Measurements from ENCODE around the gene CTDSP2. TPM values are rescaled to one million over a fixed set of nuclear protein-coding genes. Genes with fewer than 3 reads are reported as not detected.

Gene CTDSP2
- total and polyA plus RNA-seq, 2 of the 8 experiments (the other 6 are each of a cell fraction or from before 2014, with no cell fraction given): 71.3 to 91.7 TPM

DNA sequence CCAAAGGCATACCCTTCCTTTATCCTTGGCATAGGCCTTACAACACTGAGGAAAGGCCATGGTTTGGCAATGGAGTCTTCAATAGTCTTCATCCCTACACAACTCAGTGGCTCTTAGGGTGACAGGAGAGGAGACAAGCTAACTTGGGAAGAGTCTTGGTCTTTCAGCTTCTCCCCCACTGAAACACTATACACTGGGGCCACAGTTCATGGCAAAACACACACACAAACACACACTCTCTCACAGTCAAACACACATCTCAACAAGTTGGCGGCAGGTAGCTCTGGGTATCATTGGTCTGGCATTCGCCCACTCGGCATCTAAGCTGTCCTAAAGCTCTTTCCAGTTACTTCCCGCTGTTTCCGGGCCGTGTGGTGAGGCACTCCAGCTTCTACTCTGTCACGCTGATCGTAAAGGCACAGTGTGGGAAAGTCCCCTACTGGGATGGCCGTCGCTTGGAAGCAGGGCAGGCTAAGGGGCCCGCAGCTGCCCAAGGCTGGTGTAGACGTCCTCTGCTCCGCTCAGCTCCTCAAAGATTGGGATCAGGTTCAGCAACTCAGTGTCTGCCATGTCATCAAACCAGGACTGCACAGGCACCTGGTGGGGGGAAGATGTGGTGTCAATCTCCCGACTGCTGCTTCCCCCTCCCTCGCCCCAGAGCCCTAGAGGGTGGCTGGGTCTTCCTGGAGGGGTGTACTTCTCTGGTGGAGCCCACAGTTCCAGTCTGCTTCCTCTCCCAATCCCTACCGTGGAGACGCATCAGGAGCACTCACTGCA, 23.2 kb downstream of the CTDSP2 start (continued):
- TF ChIP-seq POU5F1 (IDR thresholded peaks at IDR 0.05; ENCODE audit: low read depth, low read length) (no peak), BRCA1 (IDR thresholded peaks at IDR 0.05; ENCODE audit: low read depth, low read length) (no peak), GABPA (IDR thresholded peaks at IDR 0.05; ENCODE audit: borderline replicate concordance, insufficient read depth, low read length) (no peak), CREB1 (IDR thresholded peaks at IDR 0.05) (no peak)

Measured in H1 (cell line).